ENCODE results near the gene MYBPC2.

MYBPC2 gene

DNA sequence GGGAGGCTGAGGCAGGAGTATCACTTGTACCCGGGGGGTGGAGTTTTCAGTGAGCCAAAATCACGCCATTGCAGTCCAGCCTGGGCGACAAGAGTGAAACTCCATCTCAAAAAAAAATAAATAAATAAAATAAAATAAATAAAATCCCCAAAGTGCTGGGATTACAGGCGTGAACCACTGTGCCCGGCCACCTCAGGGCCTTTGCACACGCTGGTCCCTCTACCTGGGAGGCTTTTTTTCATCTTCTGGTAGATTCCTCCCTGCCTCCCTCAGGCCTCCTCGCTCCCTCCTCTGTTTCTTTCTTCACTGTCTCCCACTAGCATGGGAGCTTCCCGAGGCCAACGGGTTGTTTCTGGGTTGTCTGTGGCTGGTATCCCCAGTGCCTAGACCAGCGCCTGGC is 15.1 kb downstream of the MYBPC2 start:
- H3K4me1 Mint-ChIP-seq, result no peaks in the 10 kb centered on the region

GRCh38 chr19:50449236-50449899 is 16.7 kb downstream of the MYBPC2 start:
- H3K27ac Mint-ChIP-seq, result no peak overlapping the region
- no peak overlapping the region for H3K4me3 Mint-ChIP-seq
- no peaks in the 10 kb centered on the region for H3K4me1 Mint-ChIP-seq
- H3K27me3 Mint-ChIP-seq (ENCODE audit: low read depth, poor library complexity), result peaks cover 22% of the 10 kb centered on the region
- DNase-seq, result no peak
- TF ChIP-seq CTCF (IDR thresholded peaks at IDR 0.05), result no peak
- H3K9me3 Mint-ChIP-seq, result peaks cover 8% of the 10 kb centered on the region
- H3K36me3 Mint-ChIP-seq (ENCODE audit: low read depth), result no peaks in the 10 kb centered on the region

More for the DNA sequence above, 15.1 kb downstream of the MYBPC2 start:
- Mint-ChIP-seq H3K36me3 (ENCODE audit: low read depth) (no peaks in the 10 kb centered on the region), H3K27ac (no peak overlapping the region), H3K9me3 (peaks cover 8% of the 10 kb centered on the region), H3K4me3 (no peak overlapping the region), H3K27me3 (ENCODE audit: low read depth, poor library complexity) (peaks cover 31% of the 10 kb centered on the region)
- DNase-seq, result no peak
- no peak for TF ChIP-seq CTCF (IDR thresholded peaks at IDR 0.05)

- Mint-ChIP-seq H3K36me3 (ENCODE audit: low read depth) (no peaks in the 10 kb centered on the region), H3K9me3 (peaks cover 8% of the 10 kb centered on the region), H3K4me3 (no peak overlapping the region), H3K4me1 (no peaks in the 10 kb centered on the region), H3K27me3 (ENCODE audit: low read depth, poor library complexity) (peaks cover 26% of the 10 kb centered on the region), H3K27ac (no peak overlapping the region)
- DNase-seq, result no peak
- no peak for TF ChIP-seq CTCF (IDR thresholded peaks at IDR 0.05)
These were observed 17.9 kb downstream of the MYBPC2 start for GRCh38 chr19:50450369-50451222.

GRCh38 chr19:50451223-50451534 is 18.5 kb downstream of the MYBPC2 start:
- no peak overlapping the region for H3K4me3 Mint-ChIP-seq
- no peaks in the 10 kb centered on the region for H3K36me3 Mint-ChIP-seq (ENCODE audit: low read depth)
- peaks cover 8% of the 10 kb centered on the region for H3K9me3 Mint-ChIP-seq
- H3K27me3 Mint-ChIP-seq (ENCODE audit: low read depth, poor library complexity), result peaks cover 30% of the 10 kb centered on the region
- H3K27ac Mint-ChIP-seq, result no peak overlapping the region
- DNase-seq, result no peak
- H3K4me1 Mint-ChIP-seq, result no peaks in the 10 kb centered on the region
- TF ChIP-seq CTCF (IDR thresholded peaks at IDR 0.05), result no peak

- Mint-ChIP-seq H3K36me3 (ENCODE audit: low read depth) (no peaks in the 10 kb centered on the region), H3K4me3 (no peak overlapping the region), H3K4me1 (no peaks in the 10 kb centered on the region), H3K27me3 (ENCODE audit: low read depth, poor library complexity) (peaks cover 36% of the 10 kb centered on the region), H3K27ac (no peak overlapping the region), H3K9me3 (no peaks in the 10 kb centered on the region)
- no peak for DNase-seq
- no peak for TF ChIP-seq CTCF (IDR thresholded peaks at IDR 0.05)
These were observed 20.6 kb downstream of the MYBPC2 start for GRCh38 chr19:50453243-50453642.
